GM04503 (cell line): Measurements from ENCODE around the gene SLC6A9.

Experiments used
- DNase-seq: peaks from one replicate; pipeline ENCODE4 v3.0.0-alpha.2; 2012; ENCODE audit warnings: low read depth

The SLC6A9 gene

GRCh38 chr1:43969746-43970466, 61.4 kb downstream of the SLC6A9 start, which contains the start of gene DPH2:
TSS of gene DPH2 (plus strand) at chr1:43970010. CDS start at chr1:43970176, 166 bp downstream.
- peak; percentile 86 for DNase-seq

GRCh38 chr1:43969416-43969745, 61.9 kb downstream of the SLC6A9 start:
- DNase-seq: no peak

GRCh38 chr1:43968348-43968948, 62.8 kb downstream of the SLC6A9 start:
- DNase-seq: no peak

DNA sequence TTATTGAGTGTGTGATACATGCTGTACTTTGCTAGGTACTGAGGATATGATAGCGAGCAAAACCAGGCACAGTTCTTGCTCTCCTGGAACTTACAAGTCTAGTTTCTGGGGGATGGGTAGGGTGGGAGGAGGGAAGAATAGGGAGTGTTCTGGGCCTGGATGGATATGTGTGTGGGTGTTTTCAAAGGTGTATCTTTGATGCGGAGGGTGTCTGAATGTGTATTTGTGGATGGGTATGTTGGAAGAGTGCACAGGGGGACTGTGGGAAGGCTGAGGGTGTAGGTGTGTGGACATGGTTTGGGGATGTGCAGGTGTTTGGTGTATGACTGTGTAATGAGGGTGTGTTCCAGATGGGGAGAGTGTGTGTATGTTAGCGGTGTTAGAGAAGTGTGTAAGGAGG, 65.9 kb downstream of the SLC6A9 start:
- DNase-seq: no peak

GRCh38 chr1:43963890-43964289, 67.4 kb downstream of the SLC6A9 start:
- no peak for DNase-seq

- DNase-seq: no peak
These were observed 68.3 kb downstream of the SLC6A9 start for GRCh38 chr1:43963006-43963405.

- no peak for DNase-seq
These were observed 68.9 kb downstream of the SLC6A9 start for GRCh38 chr1:43962324-43962723.

GRCh38 chr1:43961692-43962091, 69.6 kb downstream of the SLC6A9 start:
- no peak for DNase-seq

GRCh38 chr1:43960798-43961197, 70.5 kb downstream of the SLC6A9 start:
- DNase-seq: no peak

- DNase-seq: no peak
These were observed 72.7 kb downstream of the SLC6A9 start for GRCh38 chr1:43958351-43959255.

- no peak for DNase-seq
These were observed 73.7 kb downstream of the SLC6A9 start for GRCh38 chr1:43957407-43958040.

- DNase-seq: no peak
These were observed 75.0 kb downstream of the SLC6A9 start for GRCh38 chr1:43956234-43956633.

GRCh38 chr1:43954036-43954435, 77.2 kb downstream of the SLC6A9 start:
- DNase-seq: no peak

GRCh38 chr1:43953361-43953760, 77.9 kb downstream of the SLC6A9 start:
- DNase-seq: no peak

DNA sequence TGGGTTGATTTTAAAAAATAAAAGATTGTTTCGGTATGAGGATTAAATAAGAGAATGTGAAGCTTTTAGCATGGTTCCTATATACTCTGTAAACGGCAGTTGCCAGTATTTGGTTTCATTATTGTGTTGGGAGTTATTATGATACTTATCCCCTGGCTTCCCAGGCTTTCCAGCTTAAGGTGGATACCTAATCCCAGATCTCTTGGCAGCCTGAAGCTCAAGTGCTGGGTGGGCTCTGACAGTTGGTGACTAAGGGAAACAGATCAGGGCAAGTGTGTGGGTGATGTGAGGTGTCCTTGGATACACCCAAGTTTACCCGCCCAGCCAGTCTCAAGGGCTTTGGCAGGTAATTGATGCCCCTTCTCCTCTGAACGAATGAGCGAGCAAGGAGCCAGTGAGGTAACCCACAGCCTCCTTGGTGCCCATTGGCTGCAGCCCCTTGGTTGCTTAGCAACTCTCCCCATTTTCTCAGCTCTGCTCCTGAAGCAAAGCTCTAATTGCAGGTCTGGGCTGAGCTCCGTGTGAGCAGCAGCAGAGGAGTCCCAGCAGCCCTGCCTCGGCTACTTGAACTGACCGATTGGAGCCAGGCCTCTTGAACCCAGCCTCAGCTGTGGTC, 78.4 kb downstream of the SLC6A9 start:
- DNase-seq: no peak

GRCh38 chr1:43951021-43951985, 80.0 kb downstream of the SLC6A9 start:
- DNase-seq: no peak

GRCh38 chr1:43949678-43950077, 81.6 kb downstream of the SLC6A9 start:
- no peak for DNase-seq

DNA sequence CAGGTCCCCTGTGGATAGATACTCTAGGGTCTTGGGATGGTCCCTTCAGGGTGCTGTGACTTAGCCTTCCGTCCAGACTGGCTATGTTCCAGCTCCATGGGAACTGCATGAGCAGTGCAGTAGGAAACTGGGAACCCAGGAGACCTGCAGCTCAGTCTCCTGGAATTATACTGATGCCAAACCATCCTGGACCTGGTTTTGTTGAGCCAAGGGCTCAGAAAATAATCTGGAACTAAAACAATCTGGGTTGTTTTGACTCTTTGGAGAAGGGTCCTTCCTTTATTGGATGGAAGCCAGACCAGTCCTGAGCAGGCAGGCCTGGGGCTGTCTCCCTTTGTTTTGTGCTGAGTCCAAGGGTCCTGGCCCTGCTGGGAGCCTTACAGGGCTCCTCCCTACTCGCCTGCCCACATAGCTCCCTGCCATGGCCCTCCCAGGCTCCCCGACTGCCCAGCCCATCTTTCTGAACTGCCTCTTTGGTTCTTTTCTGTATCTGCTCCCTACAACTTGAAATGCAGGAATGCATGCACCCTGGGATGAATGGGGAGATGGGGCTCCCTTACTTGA, 83.3 kb downstream of the SLC6A9 start:
- DNase-seq: no peak

- DNase-seq: no peak
These were observed 84.0 kb downstream of the SLC6A9 start for GRCh38 chr1:43947061-43947873.
